ENCODE measurements around the gene ADGRV1. TPM values are rescaled to one million over a fixed set of nuclear protein-coding genes. Genes with fewer than 3 reads are reported as not detected.

Gene ADGRV1
- total and polyA plus RNA-seq, 7 experiments from 2014 or later, result 0.32 to 1.1 TPM; not detected in 5

GRCh38 chr5:91177639-91178038 lies 619.0 kb downstream of the ADGRV1 start:
- Mint-ChIP-seq H3K9me3 (peaks cover 0 to 5% (median 0%) of the 10 kb centered on the region in 11 donors), H3K36me3 (no peaks in the 10 kb centered on the region), H3K27ac (no peak overlapping the region), H3K4me3 (no peak overlapping the region), H3K4me1 (peaks cover 0 to 3% (median under 1%) of the 10 kb centered on the region in 7 donors), H3K27me3 (peaks cover 0 to 10% (median 0%) of the 10 kb centered on the region in 5 donors)
- POLR2A ChIA-PET, result no interaction called here
- no peaks in the 10 kb centered on the region for H3K27me3 ChIP-seq (ENCODE audit: control insufficient read depth in 2 of 2, insufficient read depth in 2 of 2, low read length in 2 of 2)
- DNase-seq (no peak), ATAC-seq (no peak)
- H3K27ac ChIP-seq (ENCODE audit: low read depth, low read length), result no peak overlapping the region
- CTCF ChIA-PET, result no interaction called here
- H3K4me1 ChIP-seq (ENCODE audit: control insufficient read depth in 2 of 2, insufficient read depth in 2 of 2, low read length in 2 of 2), result no peaks in the 10 kb centered on the region
- intact Hi-C loops (cut with micrococcal nuclease), result no loop called here
- H3K9me3 ChIP-seq (ENCODE audit: control insufficient read depth in 2 of 3, low read length in 3 of 3), result no peaks in the 10 kb centered on the region
- no peak overlapping the region for H3K4me3 ChIP-seq (ENCODE audit: low read length)
- H3K36me3 ChIP-seq (ENCODE audit: control insufficient read depth in 2 of 3, insufficient read depth in 3 of 3, low read length in 3 of 3), result no peaks in the 10 kb centered on the region

- ATAC-seq (no peak), DNase-seq (no peak)
- no peaks in the 10 kb centered on the region for H3K36me3 Mint-ChIP-seq
- ChIA-PET POLR2A (no interaction called here), CTCF (interaction anchor here (0.7 kb wide), 1 partner anchor 32 kb away, joined by 3 read pairs; no protein-coding TSS in a partner anchor)
- Histone ChIP-seq H3K27me3 (ENCODE audit: control insufficient read depth in 2 of 2, insufficient read depth in 2 of 2, low read length in 2 of 2) (no peaks in the 10 kb centered on the region), H3K4me1 (ENCODE audit: control insufficient read depth in 2 of 2, insufficient read depth in 2 of 2, low read length in 2 of 2) (no peaks in the 10 kb centered on the region), H3K4me3 (ENCODE audit: low read length) (no peak overlapping the region), H3K36me3 (ENCODE audit: control insufficient read depth in 2 of 3, insufficient read depth in 3 of 3, low read length in 3 of 3) (no peaks in the 10 kb centered on the region), H3K27ac (ENCODE audit: low read depth, low read length) (no peak overlapping the region), H3K9me3 (ENCODE audit: control insufficient read depth in 2 of 3, low read length in 3 of 3) (no peaks in the 10 kb centered on the region)
- H3K4me1 Mint-ChIP-seq, result peaks cover under 1 to 7% (median 5%) of the 10 kb centered on the region in 7 donors
- intact Hi-C loops (cut with micrococcal nuclease), result no loop called here
- no peak overlapping the region for H3K27ac Mint-ChIP-seq
- H3K9me3 Mint-ChIP-seq, result peaks cover 0 to 5% (median 0%) of the 10 kb centered on the region in 11 donors
- no peak overlapping the region for H3K4me3 Mint-ChIP-seq
- H3K27me3 Mint-ChIP-seq, result peaks cover 0 to 10% (median 0%) of the 10 kb centered on the region in 5 donors
Measured at GRCh38 chr5:91178461-91178860, 619.9 kb downstream of the ADGRV1 start.

- Mint-ChIP-seq H3K4me3 (no peak overlapping the region), H3K27ac (no peak overlapping the region), H3K4me1 (peaks cover 4 to 12% (median 10%) of the 10 kb centered on the region in 7 donors), H3K27me3 (peaks cover 0 to 10% (median 0%) of the 10 kb centered on the region in 5 donors), H3K9me3 (peaks cover 0 to 5% (median 0%) of the 10 kb centered on the region in 11 donors), H3K36me3 (no peaks in the 10 kb centered on the region)
- ATAC-seq, result no peak
- Histone ChIP-seq H3K9me3 (ENCODE audit: control insufficient read depth in 2 of 3, low read length in 3 of 3) (no peaks in the 10 kb centered on the region), H3K4me3 (ENCODE audit: low read length) (no peak overlapping the region), H3K4me1 (ENCODE audit: control insufficient read depth in 2 of 2, insufficient read depth in 2 of 2, low read length in 2 of 2) (no peaks in the 10 kb centered on the region), H3K27me3 (ENCODE audit: control insufficient read depth in 2 of 2, insufficient read depth in 2 of 2, low read length in 2 of 2) (no peaks in the 10 kb centered on the region), H3K27ac (ENCODE audit: low read depth, low read length) (no peak overlapping the region), H3K36me3 (ENCODE audit: control insufficient read depth in 2 of 3, insufficient read depth in 3 of 3, low read length in 3 of 3) (no peaks in the 10 kb centered on the region)
- intact Hi-C loops (cut with micrococcal nuclease), result no loop called here
- no peak for DNase-seq
- POLR2A ChIA-PET, result no interaction called here
- CTCF ChIA-PET, result no interaction called here
Measured at GRCh38 chr5:91179018-91179417, 620.4 kb downstream of the ADGRV1 start.

GRCh38 chr5:91180506-91180905 lies 621.9 kb downstream of the ADGRV1 start:
- intact Hi-C loops (cut with micrococcal nuclease), result no loop called here
- Histone ChIP-seq H3K4me3 (ENCODE audit: low read length) (no peak overlapping the region), H3K36me3 (ENCODE audit: control insufficient read depth in 2 of 3, insufficient read depth in 3 of 3, low read length in 3 of 3) (no peaks in the 10 kb centered on the region), H3K9me3 (ENCODE audit: control insufficient read depth in 2 of 3, low read length in 3 of 3) (no peaks in the 10 kb centered on the region), H3K4me1 (ENCODE audit: control insufficient read depth in 2 of 2, insufficient read depth in 2 of 2, low read length in 2 of 2) (no peaks in the 10 kb centered on the region), H3K27ac (ENCODE audit: low read depth, low read length) (no peak overlapping the region), H3K27me3 (ENCODE audit: control insufficient read depth in 2 of 2, insufficient read depth in 2 of 2, low read length in 2 of 2) (no peaks in the 10 kb centered on the region)
- ATAC-seq, result no peak
- ChIA-PET CTCF (no interaction called here), POLR2A (no interaction called here)
- Mint-ChIP-seq H3K27me3 (peaks cover 0 to 5% (median 3%) of the 10 kb centered on the region in 5 donors), H3K9me3 (peaks cover 0 to 5% (median 0%) of the 10 kb centered on the region in 11 donors), H3K4me1 (peaks cover 4 to 13% (median 10%) of the 10 kb centered on the region in 7 donors), H3K27ac (no peak overlapping the region), H3K4me3 (no peak overlapping the region), H3K36me3 (no peaks in the 10 kb centered on the region)
- DNase-seq, result no peak

- Histone ChIP-seq H3K9me3 (ENCODE audit: control insufficient read depth in 2 of 3, low read length in 3 of 3) (no peaks in the 10 kb centered on the region), H3K27ac (ENCODE audit: low read depth, low read length) (no peak overlapping the region), H3K4me3 (ENCODE audit: low read length) (no peak overlapping the region), H3K27me3 (ENCODE audit: control insufficient read depth in 2 of 2, insufficient read depth in 2 of 2, low read length in 2 of 2) (no peaks in the 10 kb centered on the region), H3K4me1 (ENCODE audit: control insufficient read depth in 2 of 2, insufficient read depth in 2 of 2, low read length in 2 of 2) (no peaks in the 10 kb centered on the region), H3K36me3 (ENCODE audit: control insufficient read depth in 2 of 3, insufficient read depth in 3 of 3, low read length in 3 of 3) (no peaks in the 10 kb centered on the region)
- Mint-ChIP-seq H3K4me1 (peaks cover 4 to 13% (median 10%) of the 10 kb centered on the region in 7 donors), H3K27ac (no peak overlapping the region), H3K27me3 (peaks cover 0 to 19% (median 10%) of the 10 kb centered on the region in 5 donors), H3K9me3 (peaks cover 0 to 5% (median 0%) of the 10 kb centered on the region in 11 donors), H3K4me3 (no peak overlapping the region), H3K36me3 (no peaks in the 10 kb centered on the region)
- ChIA-PET CTCF (no interaction called here), POLR2A (no interaction called here)
- DNase-seq, result peak in 1 of 9 donors; percentile 5
- peak; percentile 85 for ATAC-seq
- intact Hi-C loops (cut with micrococcal nuclease), result loop anchor here in 1 of 2 donors (2.0 kb wide), 1 partner anchor 20 kb away; no protein-coding TSS in a partner anchor
Measured at GRCh38 chr5:91182763-91183162, 624.2 kb downstream of the ADGRV1 start.

GRCh38 chr5:91183743-91184142 lies 625.1 kb downstream of the ADGRV1 start:
- POLR2A ChIA-PET, result no interaction called here
- H3K4me3 ChIP-seq (ENCODE audit: low read length), result no peak overlapping the region
- no peaks in the 10 kb centered on the region for H3K36me3 ChIP-seq (ENCODE audit: control insufficient read depth in 2 of 3, insufficient read depth in 3 of 3, low read length in 3 of 3)
- CTCF ChIA-PET, result interaction anchor here (0.5 to 0.7 kb wide), 2 partner anchors 37 to 39 kb away, joined by 3 read pairs; no protein-coding TSS in a partner anchor
- peaks cover 4 to 13% (median 10%) of the 10 kb centered on the region in 7 donors for H3K4me1 Mint-ChIP-seq
- DNase-seq (no peak), ATAC-seq (no peak)
- H3K9me3 Mint-ChIP-seq, result peaks cover 0 to 5% (median 0%) of the 10 kb centered on the region in 11 donors
- H3K4me1 ChIP-seq (ENCODE audit: control insufficient read depth in 2 of 2, insufficient read depth in 2 of 2, low read length in 2 of 2), result no peaks in the 10 kb centered on the region
- H3K27ac ChIP-seq (ENCODE audit: low read depth, low read length), result no peak overlapping the region
- peak overlapping the region in 2 of 10 donors; percentile 13 to 39 for H3K4me3 Mint-ChIP-seq
- H3K27ac Mint-ChIP-seq, result no peak overlapping the region
- intact Hi-C loops (cut with micrococcal nuclease), result loop anchor here in 1 of 2 donors (2.0 kb wide), 1 partner anchor 21 kb away; no protein-coding TSS in a partner anchor
- H3K27me3 Mint-ChIP-seq, result peaks cover 0 to 20% (median 10%) of the 10 kb centered on the region in 5 donors
- no peaks in the 10 kb centered on the region for H3K27me3 ChIP-seq (ENCODE audit: control insufficient read depth in 2 of 2, insufficient read depth in 2 of 2, low read length in 2 of 2)
- H3K36me3 Mint-ChIP-seq, result no peaks in the 10 kb centered on the region
- no peaks in the 10 kb centered on the region for H3K9me3 ChIP-seq (ENCODE audit: control insufficient read depth in 2 of 3, low read length in 3 of 3)

- H3K9me3 Mint-ChIP-seq, result peaks cover 0 to 1% (median 0%) of the 10 kb centered on the region in 11 donors
- H3K27ac ChIP-seq (ENCODE audit: low read depth, low read length), result no peak overlapping the region
- H3K4me1 Mint-ChIP-seq, result peaks cover 4 to 16% (median 10%) of the 10 kb centered on the region in 7 donors
- no peaks in the 10 kb centered on the region for H3K36me3 Mint-ChIP-seq
- H3K27ac Mint-ChIP-seq, result no peak overlapping the region
- H3K4me3 ChIP-seq (ENCODE audit: low read length), result no peak overlapping the region
- H3K9me3 ChIP-seq (ENCODE audit: control insufficient read depth in 2 of 3, low read length in 3 of 3), result no peaks in the 10 kb centered on the region
- ATAC-seq (no peak), DNase-seq (no peak)
- no peak overlapping the region for H3K4me3 Mint-ChIP-seq
- no peaks in the 10 kb centered on the region for H3K4me1 ChIP-seq (ENCODE audit: control insufficient read depth in 2 of 2, insufficient read depth in 2 of 2, low read length in 2 of 2)
- CTCF ChIA-PET, result no interaction called here
- H3K27me3 Mint-ChIP-seq, result peaks cover 0 to 22% (median 10%) of the 10 kb centered on the region in 5 donors
- H3K27me3 ChIP-seq (ENCODE audit: control insufficient read depth in 2 of 2, insufficient read depth in 2 of 2, low read length in 2 of 2), result no peaks in the 10 kb centered on the region
- POLR2A ChIA-PET, result no interaction called here
- H3K36me3 ChIP-seq (ENCODE audit: control insufficient read depth in 2 of 3, insufficient read depth in 3 of 3, low read length in 3 of 3), result no peaks in the 10 kb centered on the region
- intact Hi-C loops (cut with micrococcal nuclease), result no loop called here
Measured at GRCh38 chr5:91186101-91186500, 627.5 kb downstream of the ADGRV1 start.

Data from naive thymus-derived CD4-positive, alpha-beta T cell (primary cell).